Endometrial microvascular endothelial cells (primary cell): ENCODE measurements around the gene SLCO6A1. TPM values are rescaled to one million over a fixed set of nuclear protein-coding genes. Genes with fewer than 3 reads are reported as not detected.

Experiments
- total RNA-seq: library from RNA; depleted of rRNA; stranded (reverse); fragments of >200 nt; gene quantifications from one replicate; pipeline ENCODE4 v1.2.3, GENCODE V29; 2015; ENCODE audit errors: inconsistent ontology term

Gene SLCO6A1
- total RNA-seq, 1 donor from 2014 or later: not detected

Other genes starting within 250 kb of the SLCO6A1 start
- gene SLCO4C1, start 202.7 kb downstream of the SLCO6A1 start, total RNA-seq: not detected